Common myeloid progenitor, CD34-positive (primary cell): ENCODE data around the gene CACNA1G.

Source experiments
- CTCF ChIA-PET: fragments of 350-600 bp; sonication (Branson Sonifier 250); formaldehyde crosslinking; loops from one replicate; lab custom pipeline; 2021; ENCODE audit warnings: antibody characterized with exemption; lab: Charles Lee
- POLR2A ChIA-PET: fragments of 350-600 bp; sonication (Branson Sonifier 250); formaldehyde crosslinking; loops from one replicate; lab custom pipeline; 2021; ENCODE audit warnings: antibody characterized with exemption; lab: Charles Lee
- DNase-seq, 3 donors: peaks; one replicate each; pipeline versions ENCODE4 v3.0.0 to v3.0.0-alpha.2; 2013
- H3K27ac ChIP-seq, 2 experiments: 1 replicate in 1 of 2; 2 replicates in 1 of 2; pipeline ENCODE4 v1.7.0; 2013; ENCODE audit warnings: inconsistent platforms in 2 of 2, low read length in 2 of 2, mild to moderate bottlenecking in 2 of 2, low read depth in 1 of 2, moderate library complexity in 1 of 2; ENCODE audit not compliant: severe bottlenecking in 2 of 2, insufficient read depth in 1 of 2, poor library complexity in 1 of 2
- H3K27me3 ChIP-seq, 5 experiments: replicated peaks in 2 of 5; 1 replicate in 3 of 5; 2 replicates in 2 of 5; pipeline versions ENCODE4 v1.6.1 to v1.7.0; 2013; ENCODE audit warnings: low read length in 4 of 5, mild to moderate bottlenecking in 2 of 5, moderate library complexity in 2 of 5, inconsistent platforms in 1 of 5; ENCODE audit not compliant: insufficient read depth in 5 of 5, control insufficient read depth in 4 of 5
- H3K36me3 ChIP-seq, 4 experiments: 1 replicate in 2 of 4; 2 replicates in 2 of 4; pipeline versions ENCODE4 v1.6.1 to v1.7.0; 2013; ENCODE audit warnings: low read length in 3 of 4, control low read depth in 1 of 4, mild to moderate bottlenecking in 1 of 4; ENCODE audit not compliant: control insufficient read depth in 4 of 4, insufficient read depth in 4 of 4
- H3K4me1 ChIP-seq, 4 experiments: 1 replicate in 3 of 4; 2 replicates in 1 of 4; pipeline versions ENCODE4 v1.6.1 to v1.7.1; 2013; ENCODE audit warnings: low read length in 3 of 4, mild to moderate bottlenecking in 3 of 4, control low read depth in 1 of 4, inconsistent platforms in 1 of 4, moderate library complexity in 1 of 4; ENCODE audit not compliant: control insufficient read depth in 4 of 4, insufficient read depth in 4 of 4; ENCODE audit errors: control extremely low read depth in 1 of 4
- H3K4me3 ChIP-seq, 7 experiments: 1 replicate in 4 of 7; 2 replicates in 3 of 7; pipeline versions ENCODE4 v1.5.1 to v1.7.0; 2013; ENCODE audit warnings: mild to moderate bottlenecking in 7 of 7, low read length in 6 of 7, moderate library complexity in 6 of 7, inconsistent platforms in 2 of 7, low read depth in 2 of 7, control low read depth in 1 of 7; ENCODE audit not compliant: insufficient read depth in 4 of 7, control insufficient read depth in 1 of 7; ENCODE audit errors: extremely low read depth in 1 of 7
- H3K9me3 ChIP-seq, 5 experiments: 1 replicate in 4 of 5; 2 replicates in 1 of 5; pipeline versions ENCODE4 v1.6.1 to v1.7.1; 2013; ENCODE audit warnings: low read length in 4 of 5, mild to moderate bottlenecking in 2 of 5, inconsistent platforms in 1 of 5, low read depth in 1 of 5, moderate library complexity in 1 of 5; ENCODE audit not compliant: control insufficient read depth in 4 of 5, insufficient read depth in 2 of 5; ENCODE audit errors: control extremely low read depth in 1 of 5
- WGBS: methylation state at CpG from one replicate; pipeline ENCODE4 v1.1.5; 2013; ENCODE audit not compliant: insufficient coverage; 5-methylcytosine and 5-hydroxymethylcytosine counted together

Gene CACNA1G

GRCh38 chr17:50523208-50523607, 37.3 kb upstream of the CACNA1G start:
- 95% methylated on average over 2 of the region's 2 CpGs for WGBS
- Histone ChIP-seq H3K4me1 (peaks cover 0 to 9% (median 7%) of the 10 kb centered on the region in 4 experiments), H3K4me3 (no peak overlapping the region), H3K27me3 (peaks cover 0 to 4% (median 0%) of the 10 kb centered on the region in 5 experiments), H3K9me3 (no peaks in the 10 kb centered on the region), H3K27ac (no peak overlapping the region), H3K36me3 (peaks cover 0 to 3% (median 0%) of the 10 kb centered on the region in 4 experiments)
- DNase-seq: no peak
- CTCF ChIA-PET: no interaction called here
- POLR2A ChIA-PET: interaction anchor here (0.6 kb wide), 1 partner anchor 151 kb away, joined by 3 read pairs; no protein-coding TSS in a partner anchor

GRCh38 chr17:50524838-50525237, 35.7 kb upstream of the CACNA1G start:
- peaks cover 0 to 9% (median 7%) of the 10 kb centered on the region in 4 experiments for H3K4me1 ChIP-seq
- no peak overlapping the region for H3K27ac ChIP-seq
- no peak overlapping the region for H3K4me3 ChIP-seq
- WGBS: 99% methylated on average over 18 of the region's 18 CpGs
- H3K9me3 ChIP-seq: no peaks in the 10 kb centered on the region
- DNase-seq: no peak
- ChIA-PET CTCF (interaction anchor here (1.0 to 1.1 kb wide), 2 partner anchors 12 to 26 kb away, joined by 3 to 5 read pairs; no protein-coding TSS in a partner anchor), POLR2A (no interaction called here)
- peaks cover 0 to 3% (median 0%) of the 10 kb centered on the region in 4 experiments for H3K36me3 ChIP-seq
- H3K27me3 ChIP-seq: peaks cover 0 to 3% (median 0%) of the 10 kb centered on the region in 5 experiments

- WGBS: 56% methylated on average over 2 of the region's 5 CpGs
- Histone ChIP-seq H3K27ac (no peak overlapping the region), H3K36me3 (no peaks in the 10 kb centered on the region), H3K27me3 (peaks cover 0 to 19% (median 10%) of the 10 kb centered on the region in 5 experiments), H3K4me3 (no peak overlapping the region), H3K9me3 (no peaks in the 10 kb centered on the region), H3K4me1 (peaks cover 0 to 11% (median 7%) of the 10 kb centered on the region in 4 experiments)
- ChIA-PET POLR2A (interaction anchor here (0.6 kb wide), 1 partner anchor 165 kb away, joined by 4 read pairs; no protein-coding TSS in a partner anchor), CTCF (interaction anchor here (0.8 to 1.6 kb wide), 6 partner anchors 12 to 48 kb away, joined by 3 to 7 read pairs (median 4); partner anchors contain the start of gene SPATA20)
- DNase-seq: peak in 2 of 3 donors; percentile 35 to 40
Measured at GRCh38 chr17:50527155-50527762, 33.3 kb upstream of the CACNA1G start.

GRCh38 chr17:50527949-50528474, 32.5 kb upstream of the CACNA1G start:
- ChIA-PET POLR2A (interaction anchor here (0.6 kb wide), 1 partner anchor 166 kb away, joined by 4 read pairs; no protein-coding TSS in a partner anchor), CTCF (interaction anchor here (1.0 to 1.5 kb wide), 4 partner anchors 23 to 47 kb away, joined by 3 to 5 read pairs (median 4); no protein-coding TSS in a partner anchor)
- no peak for DNase-seq
- Histone ChIP-seq H3K9me3 (no peaks in the 10 kb centered on the region), H3K4me1 (peaks cover 0 to 18% (median 13%) of the 10 kb centered on the region in 4 experiments), H3K27me3 (peaks cover 0 to 26% (median 13%) of the 10 kb centered on the region in 5 experiments), H3K36me3 (no peaks in the 10 kb centered on the region), H3K4me3 (no peak overlapping the region), H3K27ac (no peak overlapping the region)
- WGBS: 67% methylated on average over 3 of the region's 4 CpGs

GRCh38 chr17:50529849-50530248, 30.7 kb upstream of the CACNA1G start:
- POLR2A ChIA-PET: no interaction called here
- no peak for DNase-seq
- 93% methylated on average over 7 of the region's 7 CpGs for WGBS

GRCh38 chr17:50531428-50532025, 29.0 kb upstream of the CACNA1G start:
- POLR2A ChIA-PET: no interaction called here
- no peaks in the 10 kb centered on the region for H3K9me3 ChIP-seq
- CTCF ChIA-PET: interaction anchor here (0.8 to 2.2 kb wide), 6 partner anchors 10 to 371 kb away, joined by 3 to 8 read pairs (median 4); no protein-coding TSS in a partner anchor
- no peak overlapping the region for H3K4me3 ChIP-seq
- H3K27me3 ChIP-seq: peaks cover 0 to 45% (median 20%) of the 10 kb centered on the region in 5 experiments
- 96% methylated on average over 4 of the region's 6 CpGs for WGBS
- no peak for DNase-seq
- peaks cover 0 to 34% (median 28%) of the 10 kb centered on the region in 4 experiments for H3K4me1 ChIP-seq
- no peaks in the 10 kb centered on the region for H3K36me3 ChIP-seq
- H3K27ac ChIP-seq: no peak overlapping the region

More at GRCh38 chr17:50529849-50530248, 30.7 kb upstream of the CACNA1G start:
- H3K27me3 ChIP-seq: peaks cover 0 to 44% (median 18%) of the 10 kb centered on the region in 5 experiments
- H3K9me3 ChIP-seq: no peaks in the 10 kb centered on the region
- no peak overlapping the region for H3K4me3 ChIP-seq
- H3K27ac ChIP-seq: no peak overlapping the region
- H3K4me1 ChIP-seq: peaks cover 0 to 34% (median 28%) of the 10 kb centered on the region in 4 experiments
- CTCF ChIA-PET: interaction anchor here (1.1 to 2.1 kb wide), 3 partner anchors 8 to 29 kb away, joined by 3 to 8 read pairs (median 6); no protein-coding TSS in a partner anchor
- no peaks in the 10 kb centered on the region for H3K36me3 ChIP-seq
